ENCODE results near the gene RAB3C.

Gene RAB3C

GRCh38 chr5:58828258-58828657 is 245.4 kb downstream of the RAB3C start:
- H3K4me3 ChIP-seq (ENCODE audit: low read depth, low read length), result no peak overlapping the region
- no peak for TF ChIP-seq CTCF (IDR thresholded peaks at IDR 0.05; ENCODE audit: insufficient read depth, low read depth, low read length, missing control alignments)
- no peak for DNase-seq (ENCODE audit: low read depth)

- no peak for DNase-seq (ENCODE audit: low read depth)
- H3K4me3 ChIP-seq (ENCODE audit: low read depth, low read length), result no peak overlapping the region
- TF ChIP-seq CTCF (IDR thresholded peaks at IDR 0.05; ENCODE audit: insufficient read depth, low read depth, low read length, missing control alignments), result no peak
Measured at GRCh38 chr5:58834242-58835225, 251.7 kb downstream of the RAB3C start.

DNA sequence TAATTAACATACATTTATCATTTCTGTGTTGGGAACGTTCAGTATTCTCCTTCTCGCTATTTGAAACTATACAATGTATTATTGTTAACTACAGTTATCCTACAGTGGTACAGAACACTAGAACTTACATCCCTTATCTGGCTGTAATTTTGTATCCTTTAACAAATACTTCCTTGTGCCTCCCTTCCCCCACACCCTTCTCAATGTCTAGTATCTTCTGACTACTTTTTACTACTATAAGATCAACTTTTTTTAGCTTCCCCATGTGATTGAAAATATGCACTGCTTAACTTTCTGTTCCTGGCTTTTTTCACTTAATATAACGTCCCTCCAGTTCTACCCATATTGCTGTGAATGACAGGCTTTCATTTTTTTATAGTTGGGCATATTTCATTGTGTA is 253.5 kb downstream of the RAB3C start:
- TF ChIP-seq CTCF (IDR thresholded peaks at IDR 0.05; ENCODE audit: insufficient read depth, low read depth, low read length, missing control alignments), result no peak
- no peak overlapping the region for H3K4me3 ChIP-seq (ENCODE audit: low read depth, low read length)
- no peak for DNase-seq (ENCODE audit: low read depth)

GRCh38 chr5:58838729-58839128 is 255.9 kb downstream of the RAB3C start:
- TF ChIP-seq CTCF (IDR thresholded peaks at IDR 0.05; ENCODE audit: insufficient read depth, low read depth, low read length, missing control alignments), result no peak
- DNase-seq (ENCODE audit: low read depth), result no peak
- H3K4me3 ChIP-seq (ENCODE audit: low read depth, low read length), result no peak overlapping the region

DNA sequence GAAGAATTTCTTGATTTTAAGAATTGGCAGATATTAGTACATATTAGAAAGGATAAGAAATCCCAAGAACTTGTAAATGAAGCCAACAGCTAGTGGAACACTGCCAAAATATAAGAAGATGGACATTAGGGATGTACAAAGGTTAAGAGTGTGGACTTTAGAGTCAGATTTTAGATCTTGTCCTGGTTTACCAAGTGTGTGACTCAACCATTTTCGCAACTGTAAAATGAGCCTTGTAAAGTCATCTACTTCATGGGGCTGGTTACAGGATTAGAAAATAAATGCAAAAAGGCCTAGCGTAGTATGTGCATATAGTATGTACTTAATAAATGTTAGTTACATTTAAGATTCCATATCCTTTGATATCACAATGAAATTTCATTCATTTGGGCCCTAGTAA is 260.0 kb downstream of the RAB3C start:
- no peak for DNase-seq (ENCODE audit: low read depth)
- no peak for TF ChIP-seq CTCF (IDR thresholded peaks at IDR 0.05; ENCODE audit: insufficient read depth, low read depth, low read length, missing control alignments)
- no peak overlapping the region for H3K4me3 ChIP-seq (ENCODE audit: low read depth, low read length)

GRCh38 chr5:58844395-58844794 is 261.5 kb downstream of the RAB3C start:
- H3K4me3 ChIP-seq (ENCODE audit: low read depth, low read length), result no peak overlapping the region
- TF ChIP-seq CTCF (IDR thresholded peaks at IDR 0.05; ENCODE audit: insufficient read depth, low read depth, low read length, missing control alignments), result no peak
- no peak for DNase-seq (ENCODE audit: low read depth)
